ENCODE results near the gene LRP1B.

Gene LRP1B

GRCh38 chr2:141737492-141738255 is 393.1 kb downstream of the LRP1B start:
- no peak overlapping the region for H3K4me3 ChIP-seq (ENCODE audit: low read length)
- TF ChIP-seq CTCF (IDR thresholded peaks at IDR 0.05; ENCODE audit: insufficient read depth, low read depth, low read length, missing control alignments) = no peak
- DNase-seq (ENCODE audit: low read depth) = no peak

GRCh38 chr2:141736466-141736865 is 394.4 kb downstream of the LRP1B start:
- DNase-seq (ENCODE audit: low read depth) = no peak
- TF ChIP-seq CTCF (IDR thresholded peaks at IDR 0.05; ENCODE audit: insufficient read depth, low read depth, low read length, missing control alignments) = no peak
- H3K4me3 ChIP-seq (ENCODE audit: low read length) = no peak overlapping the region

GRCh38 chr2:141728886-141729285 is 401.9 kb downstream of the LRP1B start:
- no peak overlapping the region for H3K4me3 ChIP-seq (ENCODE audit: low read length)
- no peak for TF ChIP-seq CTCF (IDR thresholded peaks at IDR 0.05; ENCODE audit: insufficient read depth, low read depth, low read length, missing control alignments)
- no peak for DNase-seq (ENCODE audit: low read depth)

- DNase-seq (ENCODE audit: low read depth) = no peak
- H3K4me3 ChIP-seq (ENCODE audit: low read length) = no peak overlapping the region
- TF ChIP-seq CTCF (IDR thresholded peaks at IDR 0.05; ENCODE audit: insufficient read depth, low read depth, low read length, missing control alignments) = no peak
Observed at GRCh38 chr2:141728142-141728541, 402.7 kb downstream of the LRP1B start.

GRCh38 chr2:141724426-141724825 is 406.4 kb downstream of the LRP1B start:
- no peak for TF ChIP-seq CTCF (IDR thresholded peaks at IDR 0.05; ENCODE audit: insufficient read depth, low read depth, low read length, missing control alignments)
- no peak overlapping the region for H3K4me3 ChIP-seq (ENCODE audit: low read length)
- no peak for DNase-seq (ENCODE audit: low read depth)

GRCh38 chr2:141723814-141724213 is 407.0 kb downstream of the LRP1B start:
- DNase-seq (ENCODE audit: low read depth) = no peak
- H3K4me3 ChIP-seq (ENCODE audit: low read length) = no peak overlapping the region
- TF ChIP-seq CTCF (IDR thresholded peaks at IDR 0.05; ENCODE audit: insufficient read depth, low read depth, low read length, missing control alignments) = no peak

- H3K4me3 ChIP-seq (ENCODE audit: low read length) = no peak overlapping the region
- no peak for TF ChIP-seq CTCF (IDR thresholded peaks at IDR 0.05; ENCODE audit: insufficient read depth, low read depth, low read length, missing control alignments)
- DNase-seq (ENCODE audit: low read depth) = no peak
Observed at GRCh38 chr2:141720476-141720875, 410.3 kb downstream of the LRP1B start.
